Epithelial cell of proximal tubule (primary cell): ENCODE measurements around the gene SSRP1. TPM values are rescaled to one million over a fixed set of nuclear protein-coding genes. Genes with fewer than 3 reads are reported as not detected.
"Not testable (repeated sequence)": the region's sequence is repeated elsewhere in the genome, so short reads cannot be mapped to it uniquely, and the experiment has no call there.

Source experiments
- DNase-seq: peaks from one replicate; pipeline ENCODE4 v3.0.0-alpha.2; 2011; ENCODE audit warnings: low read depth
- H3K4me3 ChIP-seq: 2 replicates; pipeline ENCODE4 v1.5.1; 2011; ENCODE audit warnings: low read depth, mild to moderate bottlenecking, low read length
- total RNA-seq: library from RNA; depleted of rRNA; stranded (reverse); fragments of >200 nt; gene quantifications from 2 replicates; pipeline ENCODE4 v1.2.3, GENCODE V29; 2015
- TF ChIP-seq, protein P1 (sequence below): conservative IDR thresholded peaks from 2 replicates; pipeline ENCODE4 v1.5.1; 2012; ENCODE audit warnings: low read depth, mild to moderate bottlenecking, low read length

Gene SSRP1
- total RNA-seq, 1 donor from 2014 or later, result 141 TPM

DNA sequence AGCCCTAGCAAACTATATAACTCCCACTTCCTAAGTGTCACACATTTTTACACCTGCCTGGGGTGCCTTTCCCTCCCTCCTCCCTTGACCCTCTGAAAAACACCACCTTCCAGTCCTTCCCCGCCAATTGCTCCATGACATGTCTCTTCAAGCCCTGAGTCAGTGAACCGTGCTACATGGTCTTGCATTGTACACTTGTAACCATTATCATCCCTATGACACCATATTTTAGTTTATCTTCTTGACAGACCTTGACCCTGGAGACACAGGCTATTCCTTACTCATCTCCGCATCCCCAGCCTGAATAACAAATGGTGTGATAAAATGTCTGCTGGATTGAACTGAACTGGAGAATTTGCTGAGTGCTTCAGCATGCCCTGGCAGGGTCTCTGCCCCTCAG, 47.8 kb downstream of the SSRP1 start:
- TF ChIP-seq, protein P1, sequence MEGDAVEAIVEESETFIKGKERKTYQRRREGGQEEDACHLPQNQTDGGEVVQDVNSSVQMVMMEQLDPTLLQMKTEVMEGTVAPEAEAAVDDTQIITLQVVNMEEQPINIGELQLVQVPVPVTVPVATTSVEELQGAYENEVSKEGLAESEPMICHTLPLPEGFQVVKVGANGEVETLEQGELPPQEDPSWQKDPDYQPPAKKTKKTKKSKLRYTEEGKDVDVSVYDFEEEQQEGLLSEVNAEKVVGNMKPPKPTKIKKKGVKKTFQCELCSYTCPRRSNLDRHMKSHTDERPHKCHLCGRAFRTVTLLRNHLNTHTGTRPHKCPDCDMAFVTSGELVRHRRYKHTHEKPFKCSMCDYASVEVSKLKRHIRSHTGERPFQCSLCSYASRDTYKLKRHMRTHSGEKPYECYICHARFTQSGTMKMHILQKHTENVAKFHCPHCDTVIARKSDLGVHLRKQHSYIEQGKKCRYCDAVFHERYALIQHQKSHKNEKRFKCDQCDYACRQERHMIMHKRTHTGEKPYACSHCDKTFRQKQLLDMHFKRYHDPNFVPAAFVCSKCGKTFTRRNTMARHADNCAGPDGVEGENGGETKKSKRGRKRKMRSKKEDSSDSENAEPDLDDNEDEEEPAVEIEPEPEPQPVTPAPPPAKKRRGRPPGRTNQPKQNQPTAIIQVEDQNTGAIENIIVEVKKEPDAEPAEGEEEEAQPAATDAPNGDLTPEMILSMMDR, result no peak
- no peak for DNase-seq
- H3K4me3 ChIP-seq, result no peak overlapping the region

DNA sequence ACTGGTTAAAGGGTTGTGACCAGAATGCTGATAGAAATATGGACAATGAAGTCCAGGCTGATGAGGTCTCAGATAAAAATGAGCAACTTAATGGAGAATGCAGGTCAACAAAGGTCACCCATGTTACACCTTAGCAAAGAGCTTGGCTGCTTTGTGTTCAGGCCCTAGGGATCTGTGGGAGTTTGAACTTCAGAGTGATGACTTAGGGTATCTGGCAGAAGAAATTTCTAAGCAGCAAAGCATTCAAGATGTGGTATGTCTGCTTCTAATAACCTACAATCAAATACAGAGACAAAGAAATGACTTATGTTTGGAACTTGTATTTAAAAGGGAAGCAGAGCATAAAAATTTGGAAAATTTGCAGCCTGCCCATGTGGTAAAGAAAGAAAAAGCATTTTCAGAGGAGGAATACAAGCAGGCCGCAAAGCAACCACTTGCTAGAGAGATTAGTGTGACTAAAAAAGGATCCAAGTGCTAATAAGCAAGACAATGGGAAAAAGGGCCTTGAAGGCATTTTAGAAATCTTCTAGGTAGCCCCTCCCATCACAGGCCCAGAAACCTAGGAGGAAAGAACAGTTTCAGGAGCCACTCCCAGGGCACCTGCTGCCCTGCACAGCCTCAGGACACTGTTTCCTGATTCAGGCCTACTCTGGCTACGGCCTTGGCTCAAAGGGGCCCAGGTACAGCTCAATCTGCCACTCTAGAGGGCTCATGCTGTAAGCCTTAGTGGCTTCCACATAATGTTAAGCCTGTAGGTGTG, 52.3 kb downstream of the SSRP1 start:
- H3K4me3 ChIP-seq, result no peak overlapping the region
- no peak for DNase-seq
- TF ChIP-seq, protein P1, result no peak

GRCh38 chr11:57281546-57281945, 54.1 kb downstream of the SSRP1 start:
- not testable (repeated sequence) for H3K4me3 ChIP-seq, DNase-seq

DNA sequence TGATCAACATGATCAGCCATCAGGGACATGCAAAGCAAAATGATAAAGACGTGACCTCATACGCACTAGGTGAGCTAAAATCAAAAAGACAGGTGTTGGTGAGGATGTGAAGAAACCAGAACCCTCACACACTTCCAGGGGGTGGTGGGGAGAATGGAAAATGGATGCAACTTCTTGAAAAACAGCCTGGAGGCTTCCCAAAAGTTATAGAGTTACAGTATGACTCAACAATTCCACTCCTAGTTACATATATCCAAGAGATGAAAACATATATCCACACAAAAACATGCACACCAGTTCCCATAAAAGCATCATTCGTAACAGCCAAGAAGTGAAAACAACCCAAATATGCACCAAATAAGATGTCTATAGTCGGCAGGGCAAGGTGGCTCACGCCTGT, 56.6 kb downstream of the SSRP1 start:
- DNase-seq, result no peak
- TF ChIP-seq, protein P1, result no peak
- no peak overlapping the region for H3K4me3 ChIP-seq

DNA sequence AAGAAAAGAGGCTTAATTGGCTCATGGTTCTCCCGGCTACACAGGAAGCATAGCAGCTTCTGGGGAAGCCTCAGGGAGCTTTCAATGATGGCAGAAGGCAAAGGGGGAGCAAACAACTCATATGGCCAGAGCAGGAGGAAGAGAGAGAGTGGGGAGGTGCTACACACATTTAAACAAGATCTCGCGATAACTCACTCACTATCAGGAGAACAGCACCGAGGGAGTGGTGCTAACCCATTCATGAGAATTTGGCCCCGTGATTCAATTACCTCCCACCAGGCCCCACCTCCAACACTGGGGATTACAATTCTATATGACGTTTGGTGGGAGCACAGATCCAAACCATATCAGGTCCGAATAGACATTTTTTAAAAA, 57.0 kb downstream of the SSRP1 start:
- no peak overlapping the region for H3K4me3 ChIP-seq
- DNase-seq, result no peak
- TF ChIP-seq, protein P1, result no peak

GRCh38 chr11:57277845-57278720, 57.6 kb downstream of the SSRP1 start:
- TF ChIP-seq, protein P1, result peak; percentile 88
- no peak overlapping the region for H3K4me3 ChIP-seq
- DNase-seq, result peak; percentile 59

DNA sequence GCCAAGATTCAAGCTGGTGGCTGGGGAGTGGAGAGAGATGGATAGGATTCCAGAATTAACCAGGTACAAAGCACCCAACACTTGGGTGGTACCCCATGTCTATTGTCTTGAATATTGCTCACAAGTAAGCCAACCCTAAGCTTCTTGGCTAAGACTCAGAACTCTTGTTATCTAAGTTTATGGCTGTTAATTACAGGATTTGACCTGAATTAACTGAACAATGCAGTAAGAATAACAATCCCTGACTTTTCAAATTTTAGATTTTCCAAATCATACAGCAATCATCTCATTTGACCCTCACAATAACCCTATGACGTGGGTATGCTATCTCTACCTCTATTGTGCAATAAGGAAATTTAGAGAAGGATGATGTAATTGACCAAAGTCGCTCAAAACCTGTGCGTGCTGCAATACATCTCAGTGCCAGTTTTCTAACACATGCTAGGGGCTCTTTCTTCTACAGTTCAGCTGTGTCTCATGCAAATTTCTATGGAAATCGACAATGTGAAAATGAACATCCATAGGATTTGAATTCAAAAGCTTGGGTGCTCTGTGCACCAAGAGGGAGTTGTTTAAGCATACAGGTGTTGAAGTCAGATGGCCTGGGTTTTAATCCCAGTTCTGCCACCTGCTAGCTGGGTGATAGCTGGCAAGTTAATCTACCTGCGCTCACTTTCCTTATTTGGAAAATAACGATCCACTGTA, 58.6 kb downstream of the SSRP1 start:
- TF ChIP-seq, protein P1, result no peak

More for the DNA sequence above, 58.6 kb downstream of the SSRP1 start:
- no peak for DNase-seq
- no peak overlapping the region for H3K4me3 ChIP-seq
